Muscle of back (tissue), 11 donors: Measurements from ENCODE around the gene PMIS2. TPM values are rescaled to one million over a fixed set of nuclear protein-coding genes. Genes with fewer than 3 reads are reported as not detected.

ENCODE experiments used
- DNase-seq, 3 donors: peaks; one replicate each; pipeline versions ENCODE4 v3.0.0 to v3.0.0-alpha.2; 2013
- polyA plus RNA-seq, 10 donors: library from polyadenylated mRNA; unstranded; fragments of 120-200 nt; gene quantifications; one replicate each; pipeline ENCODE4 v1.2.1, GENCODE V29; 2013; ENCODE audit not compliant: insufficient read length in 10 of 10

Gene PMIS2
- polyA plus RNA-seq, 10 donors = not detected

GRCh38 chr19:35628565-35629331 lies 42.8 kb downstream of the PMIS2 start, which contains the start of gene RBM42:
RBM42 (plus strand) TSS chr19:35629036; CDS start chr19:35629154, 118 bp downstream.
- peak; percentile 99 to 100 (median 99) for DNase-seq

GRCh38 chr19:35629332-35629633 lies 43.3 kb downstream of the PMIS2 start:
- DNase-seq = no peak

DNA sequence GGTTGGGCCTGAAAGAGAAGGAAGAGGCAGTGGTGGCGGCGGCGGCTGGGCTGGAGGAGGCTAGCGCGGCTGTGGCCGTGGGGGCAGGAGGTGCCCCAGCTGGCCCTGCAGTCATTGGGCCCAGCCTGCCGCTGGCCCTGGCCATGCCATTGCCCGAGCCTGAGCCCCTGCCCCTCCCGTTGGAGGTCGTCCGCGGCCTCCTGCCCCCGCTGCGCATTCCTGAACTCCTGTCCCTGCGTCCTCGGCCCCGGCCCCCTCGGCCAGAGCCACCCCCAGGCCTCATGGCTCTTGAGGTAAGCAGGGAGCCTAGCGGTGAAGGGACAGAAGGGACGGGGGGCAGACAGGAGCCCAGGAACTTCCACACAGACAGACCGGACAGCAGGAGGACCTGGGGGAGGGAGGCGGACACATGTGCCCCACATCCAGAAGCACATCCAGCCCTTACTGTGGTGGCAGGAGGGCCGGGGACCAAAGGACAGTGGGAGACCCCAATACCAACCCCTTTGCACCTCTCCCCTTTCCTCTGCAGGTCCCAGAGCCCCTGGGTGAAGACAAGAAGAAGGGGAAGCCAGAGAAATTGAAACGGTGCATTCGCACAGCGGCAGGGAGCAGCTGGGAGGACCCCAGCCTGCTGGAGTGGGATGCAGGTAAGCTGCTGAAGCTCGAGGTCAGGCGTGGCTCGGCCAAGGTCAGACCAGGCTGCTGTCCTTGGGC lies 47.9 kb downstream of the PMIS2 start:
- no peak for DNase-seq

- DNase-seq = no peak
These were observed 50.7 kb downstream of the PMIS2 start for GRCh38 chr19:35636651-35637050.

Other genes with a start within 250 kb of the PMIS2 start
- gene FFAR1, start 238.3 kb upstream of the PMIS2 start, polyA plus RNA-seq = under 1 TPM in 1 of 10 donors, not detected in 9; 0.10 TPM
- gene FFAR3, start 227.7 kb upstream of the PMIS2 start, polyA plus RNA-seq = under 1 TPM in 5 of 10 donors, not detected in 5; 0.13 to 0.28 (median 0.21) TPM
- under 1 TPM in 1 of 10 donors, not detected in 9; 0.07 TPM for gene GPR42, start 215.1 kb upstream of the PMIS2 start, polyA plus RNA-seq
- gene FFAR2, start 137.9 kb upstream of the PMIS2 start, polyA plus RNA-seq = under 1 TPM in 7 of 10 donors, not detected in 3; 0.11 to 0.49 (median 0.15) TPM
- gene KRTDAP, start 95.7 kb upstream of the PMIS2 start, polyA plus RNA-seq = 100 to 1,000 TPM in 1 of 10 donors, 10 to 100 TPM in 1, 1 to 10 TPM in 1, not detected in 7; 1.2 to 195 (median 65.7) TPM
- 10 to 100 TPM in 2 of 10 donors, 1 to 10 TPM in 5, under 1 TPM in 3; 0.46 to 53.6 (median 1.5) TPM for gene DMKN, start 72.5 kb upstream of the PMIS2 start, polyA plus RNA-seq
- 10 to 100 TPM in 1 of 10 donors, 1 to 10 TPM in 1, under 1 TPM in 2, not detected in 6; 0.15 to 19.3 (median 0.72) TPM for gene SBSN, start 57.9 kb upstream of the PMIS2 start, polyA plus RNA-seq
- gene GAPDHS, start 52.7 kb upstream of the PMIS2 start, polyA plus RNA-seq = not detected
- gene TMEM147, start 40.5 kb upstream of the PMIS2 start, polyA plus RNA-seq = 10 to 100 TPM; 40.3 to 49.6 (median 45.1) TPM
- under 1 TPM in 1 of 10 donors, not detected in 9; 0.04 TPM for gene ATP4A, start 22.5 kb upstream of the PMIS2 start, polyA plus RNA-seq
- gene HAUS5, start 26.6 kb downstream of the PMIS2 start, polyA plus RNA-seq = 10 to 100 TPM in 9 of 10 donors, 1 to 10 TPM in 1; 10.0 to 14.5 (median 12.3) TPM
- gene RBM42, start 42.9 kb downstream of the PMIS2 start, polyA plus RNA-seq = 10 to 100 TPM; 30.4 to 55.8 (median 38.3) TPM
- 1 to 10 TPM; 1.6 to 4.1 (median 2.5) TPM for gene ETV2, start 55.6 kb downstream of the PMIS2 start, polyA plus RNA-seq
- 100 to 1,000 TPM; 243 to 330 (median 261) TPM for gene COX6B1, start 62.1 kb downstream of the PMIS2 start, polyA plus RNA-seq
- gene UPK1A, start 80.3 kb downstream of the PMIS2 start, polyA plus RNA-seq = 1 to 10 TPM in 2 of 10 donors, not detected in 8; 6.1 to 6.5 TPM
- gene ZBTB32, start 118.4 kb downstream of the PMIS2 start, polyA plus RNA-seq = under 1 TPM in 5 of 10 donors, not detected in 5; 0.08 to 0.59 (median 0.25) TPM
- gene KMT2B, start 131.8 kb downstream of the PMIS2 start, polyA plus RNA-seq = 10 to 100 TPM; 17.6 to 26.1 (median 23.0) TPM
- 1 to 10 TPM; 2.2 to 4.1 (median 3.3) TPM for gene IGFLR1, start 156.3 kb downstream of the PMIS2 start, polyA plus RNA-seq
- 10 to 100 TPM; 10.4 to 15.6 (median 12.7) TPM for gene U2AF1L4, start 159.2 kb downstream of the PMIS2 start, polyA plus RNA-seq
- 10 to 100 TPM; 32.5 to 41.0 (median 37.1) TPM for gene PSENEN, start 159.5 kb downstream of the PMIS2 start, polyA plus RNA-seq
- gene LIN37, start 162.4 kb downstream of the PMIS2 start, polyA plus RNA-seq = 10 to 100 TPM in 4 of 10 donors, 1 to 10 TPM in 6; 7.9 to 13.1 (median 9.6) TPM
- gene HSPB6, start 170.9 kb downstream of the PMIS2 start, polyA plus RNA-seq = 100 to 1,000 TPM; 193 to 769 (median 611) TPM
- 10 to 100 TPM in 8 of 10 donors, 1 to 10 TPM in 2; 9.5 to 15.2 (median 11.6) TPM for gene PROSER3, start 172.0 kb downstream of the PMIS2 start, polyA plus RNA-seq
- gene ARHGAP33, start 189.4 kb downstream of the PMIS2 start, polyA plus RNA-seq = 10 to 100 TPM in 7 of 10 donors, 1 to 10 TPM in 3; 7.1 to 24.1 (median 14.5) TPM
- not detected for gene PRODH2, start 226.7 kb downstream of the PMIS2 start, polyA plus RNA-seq